ENCODE data around the gene LRRC2. TPM values are rescaled to one million over a fixed set of nuclear protein-coding genes. Genes with fewer than 3 reads are reported as not detected.

LRRC2 gene, protein sequence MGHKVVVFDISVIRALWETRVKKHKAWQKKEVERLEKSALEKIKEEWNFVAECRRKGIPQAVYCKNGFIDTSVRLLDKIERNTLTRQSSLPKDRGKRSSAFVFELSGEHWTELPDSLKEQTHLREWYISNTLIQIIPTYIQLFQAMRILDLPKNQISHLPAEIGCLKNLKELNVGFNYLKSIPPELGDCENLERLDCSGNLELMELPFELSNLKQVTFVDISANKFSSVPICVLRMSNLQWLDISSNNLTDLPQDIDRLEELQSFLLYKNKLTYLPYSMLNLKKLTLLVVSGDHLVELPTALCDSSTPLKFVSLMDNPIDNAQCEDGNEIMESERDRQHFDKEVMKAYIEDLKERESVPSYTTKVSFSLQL
- 3.4 TPM for polyA plus RNA-seq (2013, experiment 1 of 2)
- polyA plus RNA-seq (2013, experiment 2 of 2): 3.4 TPM

DNA sequence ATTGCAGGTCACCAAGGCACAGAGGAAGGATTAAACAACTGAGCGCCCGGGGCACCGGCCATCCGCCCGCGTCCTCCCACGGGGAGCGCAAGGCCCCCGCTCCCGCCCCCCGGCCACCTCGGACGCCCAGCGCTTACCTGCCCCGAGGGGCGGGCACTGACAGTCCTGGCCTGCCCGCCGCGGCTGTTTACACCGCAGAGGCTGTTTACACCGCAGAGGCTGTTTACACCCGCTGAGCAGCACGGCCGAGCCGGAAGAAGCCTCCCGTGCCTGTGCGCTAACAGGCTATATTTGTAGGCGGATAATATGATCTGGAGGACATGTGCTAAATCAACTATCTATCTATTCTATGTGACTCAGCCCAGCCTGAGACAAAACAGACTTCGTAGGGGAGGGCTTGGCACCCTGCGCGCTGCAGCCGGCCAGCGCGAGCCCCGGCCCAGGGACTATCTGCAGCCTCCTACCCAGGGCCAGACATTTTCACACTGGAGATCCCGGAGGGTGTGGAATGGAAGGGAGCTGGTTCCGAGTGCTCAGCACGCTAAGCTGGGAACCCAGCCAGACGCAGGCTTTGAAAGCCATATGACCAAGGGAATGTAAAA lies at the start of gene LRRC2:
LRRC2 (minus strand) TSS at position 263 of the 602 bp plus-strand sequence. CDS start 14,711 bp downstream, outside the sequence.
- peak within 1 kb of the TSS; percentile 84 for H2BK5ac ChIP-seq (ENCODE audit: low read length)
- no peak within 1 kb of the TSS for H2AK5ac ChIP-seq (ENCODE audit: low read length)
- H4K8ac ChIP-seq (ENCODE audit: low read depth, low read length): no peak within 1 kb of the TSS
- peak within 1 kb of the TSS; percentile 53 for H3K4me2 ChIP-seq (ENCODE audit: low read length)
- H3K27me3 ChIP-seq (ENCODE audit: insufficient read depth, low read length, poor library complexity): no peaks in the 10 kb centered on the region
- peak within 1 kb of the TSS; percentile 5 for H2BK15ac ChIP-seq (replicated peaks; ENCODE audit: low read depth)
- peak within 1 kb of the TSS; percentile 72 for H3K9ac ChIP-seq (ENCODE audit: low read length)
- no peaks in the 10 kb centered on the region for H3K36me3 ChIP-seq (ENCODE audit: control insufficient read depth, insufficient read depth, low read length)
- H2BK120ac ChIP-seq (ENCODE audit: low read depth, low read length): peak within 1 kb of the TSS; percentile 83
- H4K5ac ChIP-seq (ENCODE audit: low read length): peak within 1 kb of the TSS; percentile 54
- no peaks in the 10 kb centered on the region for H3K79me2 ChIP-seq (ENCODE audit: control insufficient read depth, insufficient read depth, low read length)
- peak within 1 kb of the TSS; percentile 82 for H3K4ac ChIP-seq (ENCODE audit: low read depth, low read length)
- H3K27ac ChIP-seq (ENCODE audit: low read depth, low read length): peak within 1 kb of the TSS; percentile 89
- H3K18ac ChIP-seq (ENCODE audit: low read length): peak within 1 kb of the TSS; percentile 53
- no CpG with 5 or more reads among the region's 39 CpGs for WGBS (ENCODE audit: extremely low coverage, insufficient coverage, low lambda C conversion rate)
- H3K4me3 ChIP-seq (ENCODE audit: low read length): peak within 1 kb of the TSS; percentile 28
- DNase-seq: peak; percentile 90
- H3K4me1 ChIP-seq (ENCODE audit: control insufficient read depth, low read depth, low read length): peaks cover 5% of the 10 kb centered on the region
- peaks cover 4% of the 10 kb centered on the region for H3K79me1 ChIP-seq (ENCODE audit: low read length)
- H3K23ac ChIP-seq (ENCODE audit: low read length): no peak within 1 kb of the TSS
- peak within 1 kb of the TSS; percentile 87 for H3K56ac ChIP-seq (ENCODE audit: low read length)

- Histone ChIP-seq H4K8ac (ENCODE audit: low read depth, low read length) (no peak overlapping the region), H3K4me2 (ENCODE audit: low read length) (no peak overlapping the region), H4K5ac (ENCODE audit: low read length) (no peak overlapping the region), H3K9ac (ENCODE audit: low read length) (no peak overlapping the region), H3K18ac (ENCODE audit: low read length) (no peak overlapping the region), H3K36me3 (ENCODE audit: control insufficient read depth, insufficient read depth, low read length) (no peaks in the 10 kb centered on the region), H2BK15ac (replicated peaks; ENCODE audit: low read depth) (no peak overlapping the region), H3K79me1 (ENCODE audit: low read length) (no peaks in the 10 kb centered on the region), H2BK120ac (ENCODE audit: low read depth, low read length) (no peak overlapping the region), H2AK5ac (ENCODE audit: low read length) (no peak overlapping the region), H3K23ac (ENCODE audit: low read length) (no peak overlapping the region), H3K27me3 (ENCODE audit: insufficient read depth, low read length, poor library complexity) (no peaks in the 10 kb centered on the region), H3K27ac (ENCODE audit: low read depth, low read length) (no peak overlapping the region), H3K4me3 (ENCODE audit: low read length) (no peak overlapping the region), H3K4me1 (ENCODE audit: control insufficient read depth, low read depth, low read length) (peaks cover 3% of the 10 kb centered on the region), H3K4ac (ENCODE audit: low read depth, low read length) (no peak overlapping the region), H3K79me2 (ENCODE audit: control insufficient read depth, insufficient read depth, low read length) (no peaks in the 10 kb centered on the region), H3K56ac (ENCODE audit: low read length) (no peak overlapping the region), H2BK5ac (ENCODE audit: low read length) (no peak overlapping the region)
- no peak for DNase-seq
- WGBS (ENCODE audit: extremely low coverage, insufficient coverage, low lambda C conversion rate): no CpG with 5 or more reads among the region's 9 CpGs
Measured at GRCh38 chr3:46615050-46615775, 49.1 kb upstream of the LRRC2 start.

GRCh38 chr3:46614431-46614830 lies 48.3 kb upstream of the LRRC2 start:
- no CpG with 5 or more reads among the region's 4 CpGs for WGBS (ENCODE audit: extremely low coverage, insufficient coverage, low lambda C conversion rate)
- no peak overlapping the region for H2BK15ac ChIP-seq (replicated peaks; ENCODE audit: low read depth)
- no peak overlapping the region for H3K9ac ChIP-seq (ENCODE audit: low read length)

DNA sequence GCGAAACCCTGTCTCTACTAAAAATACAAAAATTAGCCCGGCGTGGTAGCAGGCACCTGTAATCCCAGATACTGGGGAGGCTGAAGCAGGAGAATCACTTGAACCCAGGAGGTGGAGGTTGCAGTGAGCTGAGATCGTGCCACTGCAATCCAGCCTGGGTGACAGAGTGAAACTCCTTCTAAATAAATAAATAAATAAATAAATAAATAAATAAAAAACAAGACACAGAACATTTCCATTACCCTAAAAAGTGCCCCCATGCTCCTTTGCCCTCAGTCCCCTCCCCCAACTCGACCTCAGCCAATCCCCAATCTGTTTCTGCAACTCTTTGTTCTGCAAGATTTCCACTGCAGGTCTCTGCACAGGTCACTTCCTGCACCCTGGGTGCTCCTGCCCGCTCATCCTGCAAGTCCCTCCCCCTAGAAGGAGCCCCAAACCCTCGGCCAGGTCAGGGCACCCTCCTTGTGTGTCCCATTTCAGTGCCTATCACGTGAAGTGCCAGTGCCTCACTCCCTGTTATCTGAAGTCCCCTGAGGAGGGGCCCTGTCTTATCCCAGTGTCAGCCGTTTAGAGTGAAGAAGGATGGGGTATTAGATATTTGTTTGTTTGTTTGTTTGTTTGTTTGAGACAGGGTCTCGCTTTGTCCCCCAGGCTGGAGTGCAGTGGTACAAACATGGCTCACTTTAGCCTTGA lies 47.4 kb upstream of the LRRC2 start:
- Histone ChIP-seq H3K79me1 (ENCODE audit: low read length) (no peaks in the 10 kb centered on the region), H2BK5ac (ENCODE audit: low read length) (no peak overlapping the region), H3K9ac (ENCODE audit: low read length) (no peak overlapping the region), H3K79me2 (ENCODE audit: control insufficient read depth, insufficient read depth, low read length) (no peaks in the 10 kb centered on the region), H3K23ac (ENCODE audit: low read length) (no peak overlapping the region), H3K27ac (ENCODE audit: low read depth, low read length) (no peak overlapping the region), H2AK5ac (ENCODE audit: low read length) (no peak overlapping the region), H3K4me2 (ENCODE audit: low read length) (no peak overlapping the region), H3K18ac (ENCODE audit: low read length) (no peak overlapping the region), H3K4me1 (ENCODE audit: control insufficient read depth, low read depth, low read length) (no peaks in the 10 kb centered on the region), H2BK15ac (replicated peaks; ENCODE audit: low read depth) (no peak overlapping the region), H3K4me3 (ENCODE audit: low read length) (no peak overlapping the region), H3K27me3 (ENCODE audit: insufficient read depth, low read length, poor library complexity) (no peaks in the 10 kb centered on the region), H3K4ac (ENCODE audit: low read depth, low read length) (no peak overlapping the region), H2BK120ac (ENCODE audit: low read depth, low read length) (no peak overlapping the region), H3K36me3 (ENCODE audit: control insufficient read depth, insufficient read depth, low read length) (no peaks in the 10 kb centered on the region), H4K8ac (ENCODE audit: low read depth, low read length) (no peak overlapping the region), H3K56ac (ENCODE audit: low read length) (no peak overlapping the region), H4K5ac (ENCODE audit: low read length) (no peak overlapping the region)
- WGBS (ENCODE audit: extremely low coverage, insufficient coverage, low lambda C conversion rate): no CpG with 5 or more reads among the region's 10 CpGs
- no peak for DNase-seq

More at GRCh38 chr3:46614431-46614830, 48.3 kb upstream of the LRRC2 start:
- no peak overlapping the region for H2BK120ac ChIP-seq (ENCODE audit: low read depth, low read length)
- H3K4me3 ChIP-seq (ENCODE audit: low read length): no peak overlapping the region
- H3K27me3 ChIP-seq (ENCODE audit: insufficient read depth, low read length, poor library complexity): no peaks in the 10 kb centered on the region
- H2AK5ac ChIP-seq (ENCODE audit: low read length): no peak overlapping the region
- no peak overlapping the region for H3K56ac ChIP-seq (ENCODE audit: low read length)
- no peak overlapping the region for H3K4me2 ChIP-seq (ENCODE audit: low read length)
- no peak overlapping the region for H4K8ac ChIP-seq (ENCODE audit: low read depth, low read length)
- no peak overlapping the region for H2BK5ac ChIP-seq (ENCODE audit: low read length)
- no peak overlapping the region for H3K27ac ChIP-seq (ENCODE audit: low read depth, low read length)
- H3K79me1 ChIP-seq (ENCODE audit: low read length): no peaks in the 10 kb centered on the region
- H3K4ac ChIP-seq (ENCODE audit: low read depth, low read length): no peak overlapping the region
- H3K36me3 ChIP-seq (ENCODE audit: control insufficient read depth, insufficient read depth, low read length): no peaks in the 10 kb centered on the region
- no peak overlapping the region for H4K5ac ChIP-seq (ENCODE audit: low read length)
- H3K4me1 ChIP-seq (ENCODE audit: control insufficient read depth, low read depth, low read length): no peaks in the 10 kb centered on the region
- no peaks in the 10 kb centered on the region for H3K79me2 ChIP-seq (ENCODE audit: control insufficient read depth, insufficient read depth, low read length)
- no peak for DNase-seq
- H3K18ac ChIP-seq (ENCODE audit: low read length): no peak overlapping the region
- no peak overlapping the region for H3K23ac ChIP-seq (ENCODE audit: low read length)

- Histone ChIP-seq H3K36me3 (ENCODE audit: control insufficient read depth, insufficient read depth, low read length) (no peaks in the 10 kb centered on the region), H3K23ac (ENCODE audit: low read length) (no peak within 1 kb of the TSS), H2BK15ac (replicated peaks; ENCODE audit: low read depth) (no peak within 1 kb of the TSS), H3K9ac (ENCODE audit: low read length) (no peak within 1 kb of the TSS), H3K79me2 (ENCODE audit: control insufficient read depth, insufficient read depth, low read length) (no peaks in the 10 kb centered on the region), H4K8ac (ENCODE audit: low read depth, low read length) (no peak within 1 kb of the TSS), H3K4me2 (ENCODE audit: low read length) (no peak within 1 kb of the TSS), H3K27me3 (ENCODE audit: insufficient read depth, low read length, poor library complexity) (no peaks in the 10 kb centered on the region), H3K56ac (ENCODE audit: low read length) (no peak within 1 kb of the TSS), H3K79me1 (ENCODE audit: low read length) (no peaks in the 10 kb centered on the region), H2BK120ac (ENCODE audit: low read depth, low read length) (no peak within 1 kb of the TSS), H3K4ac (ENCODE audit: low read depth, low read length) (no peak within 1 kb of the TSS), H3K27ac (ENCODE audit: low read depth, low read length) (no peak within 1 kb of the TSS), H3K4me1 (ENCODE audit: control insufficient read depth, low read depth, low read length) (no peaks in the 10 kb centered on the region), H3K18ac (ENCODE audit: low read length) (no peak within 1 kb of the TSS), H2AK5ac (ENCODE audit: low read length) (no peak within 1 kb of the TSS), H4K5ac (ENCODE audit: low read length) (no peak within 1 kb of the TSS), H2BK5ac (ENCODE audit: low read length) (no peak within 1 kb of the TSS), H3K4me3 (ENCODE audit: low read length) (no peak within 1 kb of the TSS)
- WGBS (ENCODE audit: extremely low coverage, insufficient coverage, low lambda C conversion rate): no CpG with 5 or more reads among the region's 9 CpGs
- no peak for DNase-seq
Measured at GRCh38 chr3:46612324-46612723, 46.2 kb upstream of the LRRC2 start, which contains the start of gene FAM240A. TSS of gene FAM240A (plus strand) at chr3:46612525. CDS start at chr3:46612684, 159 bp downstream.

Data from mesendoderm (in vitro differentiated cells).